Measurements from ENCODE around the gene TTC33. TPM values are rescaled to one million over a fixed set of nuclear protein-coding genes. Genes with fewer than 3 reads are reported as not detected.

Gene TTC33
- total RNA-seq, 4 donors from 2014 or later: 6.4 to 67.3 (median 17.4) TPM

DNA sequence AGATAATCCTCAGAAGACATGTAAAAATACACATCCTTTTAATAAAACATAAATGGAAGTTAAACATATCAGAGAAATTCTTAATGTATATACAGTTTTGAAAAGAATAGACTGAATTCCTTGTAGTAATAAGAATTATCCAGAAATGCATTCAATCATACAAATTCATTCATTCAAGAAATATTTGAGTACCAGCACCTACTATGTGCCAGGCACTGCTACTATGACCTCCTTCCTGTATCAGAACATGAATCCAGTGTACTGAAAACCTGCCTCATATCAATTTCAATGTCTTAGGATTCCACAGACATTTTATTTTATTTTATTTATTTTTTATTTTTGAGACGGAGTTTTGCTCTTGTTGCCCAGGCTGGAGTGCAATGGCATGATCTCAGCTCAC lies 29.2 kb upstream of the TTC33 start:
- Histone ChIP-seq H3K27me3 (no peaks in the 10 kb centered on the region), H3K27ac (peak overlapping the region; percentile 57 to 71 (median 64)), H3K9me3 (no peaks in the 10 kb centered on the region), H3K4me1 (peaks cover 0 to 62% (median 36%) of the 10 kb centered on the region in 4 donors), H3K36me3 (peaks cover 0 to 5% (median 0%) of the 10 kb centered on the region in 4 donors), H3K4me3 (no peak overlapping the region)
- in situ Hi-C loops (cut with MboI; ENCODE audit: low pct_ligation_motif_present in 1 of 4, low pct_unique_long_range_greater_than_20kb in 1 of 4, low sequenced_read_pairs in 3 of 4): no loop called here
- DNase-seq: no peak
- 57 to 64% methylated on average over 1 of the region's 1 CpG for WGBS, 2 donors (ENCODE audit: low coverage in 1 of 2)
- intact Hi-C loops (cut with DNase I; ENCODE audit: low total_unique reads): no loop called here
- TF ChIP-seq POLR2AphosphoS5 (IDR thresholded peaks at IDR 0.05) (no peak), EP300 (IDR thresholded peaks at IDR 0.05; ENCODE audit: low read depth) (no peak), POLR2A (IDR thresholded peaks at IDR 0.05) (no peak)
- TF ChIP-seq, protein P1, sequence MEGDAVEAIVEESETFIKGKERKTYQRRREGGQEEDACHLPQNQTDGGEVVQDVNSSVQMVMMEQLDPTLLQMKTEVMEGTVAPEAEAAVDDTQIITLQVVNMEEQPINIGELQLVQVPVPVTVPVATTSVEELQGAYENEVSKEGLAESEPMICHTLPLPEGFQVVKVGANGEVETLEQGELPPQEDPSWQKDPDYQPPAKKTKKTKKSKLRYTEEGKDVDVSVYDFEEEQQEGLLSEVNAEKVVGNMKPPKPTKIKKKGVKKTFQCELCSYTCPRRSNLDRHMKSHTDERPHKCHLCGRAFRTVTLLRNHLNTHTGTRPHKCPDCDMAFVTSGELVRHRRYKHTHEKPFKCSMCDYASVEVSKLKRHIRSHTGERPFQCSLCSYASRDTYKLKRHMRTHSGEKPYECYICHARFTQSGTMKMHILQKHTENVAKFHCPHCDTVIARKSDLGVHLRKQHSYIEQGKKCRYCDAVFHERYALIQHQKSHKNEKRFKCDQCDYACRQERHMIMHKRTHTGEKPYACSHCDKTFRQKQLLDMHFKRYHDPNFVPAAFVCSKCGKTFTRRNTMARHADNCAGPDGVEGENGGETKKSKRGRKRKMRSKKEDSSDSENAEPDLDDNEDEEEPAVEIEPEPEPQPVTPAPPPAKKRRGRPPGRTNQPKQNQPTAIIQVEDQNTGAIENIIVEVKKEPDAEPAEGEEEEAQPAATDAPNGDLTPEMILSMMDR (IDR thresholded peaks at IDR 0.05): no peak

DNA sequence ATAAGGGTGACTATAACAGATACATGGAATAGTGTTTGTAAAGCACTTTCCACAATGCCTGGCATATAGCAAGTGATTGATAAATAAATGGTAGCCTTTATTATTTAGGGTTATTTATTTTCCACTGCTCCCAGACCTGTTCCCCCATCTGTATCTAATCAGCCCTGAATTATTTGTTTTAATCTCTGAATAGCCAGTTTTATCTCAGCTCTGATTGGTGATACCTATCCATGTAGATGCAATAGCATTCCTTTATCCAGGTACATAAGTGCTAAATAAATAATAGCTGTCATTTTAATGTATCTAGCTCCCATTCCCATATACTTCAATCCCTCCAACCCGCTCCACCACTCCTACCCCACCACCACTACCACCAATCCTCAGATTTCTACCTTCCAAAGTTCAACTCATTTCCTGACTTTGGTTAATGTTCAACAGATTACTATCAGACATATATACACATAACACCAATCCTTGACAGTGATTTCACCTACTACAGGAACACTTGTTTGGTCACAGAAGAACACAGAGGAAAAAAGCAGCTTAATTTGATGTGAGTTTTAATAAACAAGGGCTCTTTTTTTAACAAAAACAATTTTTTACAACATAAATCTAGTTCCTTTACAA lies 28.4 kb upstream of the TTC33 start:
- no peaks in the 10 kb centered on the region for H3K9me3 ChIP-seq
- DNase-seq: peak; percentile 22
- H3K27me3 ChIP-seq: no peaks in the 10 kb centered on the region
- peaks cover 0 to 5% (median 0%) of the 10 kb centered on the region in 4 donors for H3K36me3 ChIP-seq
- in situ Hi-C loops (cut with MboI; ENCODE audit: low pct_ligation_motif_present in 1 of 4, low pct_unique_long_range_greater_than_20kb in 1 of 4, low sequenced_read_pairs in 3 of 4): no loop called here
- peaks cover 0 to 56% (median 34%) of the 10 kb centered on the region in 4 donors for H3K4me1 ChIP-seq
- intact Hi-C loops (cut with DNase I; ENCODE audit: low total_unique reads): no loop called here
- 43 to 44% methylated on average over 1 of the region's 1 CpG for WGBS, 2 donors (ENCODE audit: low coverage in 1 of 2)
- TF ChIP-seq, protein P1 (IDR thresholded peaks at IDR 0.05): no peak
- TF ChIP-seq POLR2AphosphoS5 (IDR thresholded peaks at IDR 0.05): peak in 2 of 3 donors; percentile 55 to 84
- peak; percentile 42 for TF ChIP-seq POLR2A (IDR thresholded peaks at IDR 0.05)
- no peak for TF ChIP-seq EP300 (IDR thresholded peaks at IDR 0.05; ENCODE audit: low read depth)
- no peak overlapping the region for H3K4me3 ChIP-seq
- peak overlapping the region; percentile 57 to 71 (median 64) for H3K27ac ChIP-seq

DNA sequence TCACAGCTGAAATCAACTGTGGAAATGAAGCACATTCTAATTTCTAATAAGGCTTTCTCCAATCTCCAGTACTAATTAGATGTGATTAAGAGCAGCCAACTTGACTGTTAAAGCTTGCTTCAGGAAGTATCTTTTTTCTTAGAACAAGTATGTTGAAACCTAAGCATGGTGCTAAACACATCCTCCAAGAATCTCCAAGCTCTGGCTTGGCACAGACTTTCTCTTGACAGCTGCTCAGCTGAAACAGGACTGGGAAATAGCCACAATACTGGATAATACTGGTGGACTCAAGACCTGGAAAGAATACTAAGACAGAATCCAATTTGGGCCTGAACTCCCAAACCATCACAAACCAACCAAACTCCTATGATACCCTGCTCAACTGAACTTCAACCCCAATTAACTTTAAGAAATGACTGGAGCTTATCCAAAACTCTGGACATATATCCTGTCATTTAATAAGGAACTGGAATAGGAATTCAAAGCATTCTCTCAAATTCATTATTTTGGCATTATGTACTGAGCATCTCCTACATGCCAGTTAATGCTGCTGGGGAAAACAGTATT lies 26.2 kb upstream of the TTC33 start:
- Histone ChIP-seq H3K4me3 (no peak overlapping the region), H3K9me3 (no peaks in the 10 kb centered on the region), H3K27ac (peak overlapping the region in 1 of 4 donors; percentile 15), H3K36me3 (no peaks in the 10 kb centered on the region), H3K4me1 (peaks cover 0 to 54% (median 34%) of the 10 kb centered on the region in 4 donors), H3K27me3 (no peaks in the 10 kb centered on the region)
- TF ChIP-seq, protein P1 (IDR thresholded peaks at IDR 0.05): no peak
- no peak for TF ChIP-seq EP300 (IDR thresholded peaks at IDR 0.05; ENCODE audit: low read depth)
- no peak for TF ChIP-seq POLR2AphosphoS5 (IDR thresholded peaks at IDR 0.05)
- no peak for TF ChIP-seq POLR2A (IDR thresholded peaks at IDR 0.05)
- in situ Hi-C loops (cut with MboI; ENCODE audit: low pct_ligation_motif_present in 1 of 4, low pct_unique_long_range_greater_than_20kb in 1 of 4, low sequenced_read_pairs in 3 of 4) (no loop called here), intact Hi-C loops (cut with DNase I; ENCODE audit: low total_unique reads) (no loop called here)
- no peak for DNase-seq

DNA sequence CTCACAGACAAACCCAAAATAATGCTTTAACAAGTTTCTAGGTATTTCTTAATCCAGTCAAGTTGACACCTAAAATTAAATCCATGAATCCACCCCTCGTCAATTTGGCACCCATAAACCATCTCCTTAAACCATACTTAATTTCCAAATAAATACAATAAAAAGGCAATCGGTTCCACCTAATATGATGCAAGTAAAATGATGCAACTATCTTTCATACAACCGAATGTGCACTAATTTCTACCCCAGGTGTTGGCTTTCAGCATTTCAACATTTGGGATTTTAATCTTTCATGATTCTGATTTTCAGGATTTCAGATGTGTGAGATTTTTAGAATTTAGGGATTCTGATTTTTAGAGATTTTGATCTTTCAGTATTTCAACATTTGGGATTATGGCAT lies 25.1 kb upstream of the TTC33 start:
- 92 to 95% methylated on average over 3 of the region's 3 CpGs for WGBS, 2 donors (ENCODE audit: low coverage in 1 of 2)
- in situ Hi-C loops (cut with MboI; ENCODE audit: low pct_ligation_motif_present in 1 of 4, low pct_unique_long_range_greater_than_20kb in 1 of 4, low sequenced_read_pairs in 3 of 4): no loop called here
- TF ChIP-seq, protein P1 (IDR thresholded peaks at IDR 0.05): no peak
- TF ChIP-seq EP300 (IDR thresholded peaks at IDR 0.05; ENCODE audit: low read depth) (no peak), POLR2AphosphoS5 (IDR thresholded peaks at IDR 0.05) (no peak), POLR2A (IDR thresholded peaks at IDR 0.05) (no peak)

More for the DNA sequence above, 25.1 kb upstream of the TTC33 start:
- H3K36me3 ChIP-seq: no peaks in the 10 kb centered on the region
- no peak for DNase-seq
- peaks cover 0 to 63% (median 44%) of the 10 kb centered on the region in 4 donors for H3K4me1 ChIP-seq
- no peak overlapping the region for H3K4me3 ChIP-seq
- no peaks in the 10 kb centered on the region for H3K27me3 ChIP-seq
- no peak overlapping the region for H3K27ac ChIP-seq
- no peaks in the 10 kb centered on the region for H3K9me3 ChIP-seq
- intact Hi-C loops (cut with DNase I; ENCODE audit: low total_unique reads): no loop called here
